G401 (cell line): Measurements from ENCODE around the gene TANC1. TPM values are rescaled to one million over a fixed set of nuclear protein-coding genes. Genes with fewer than 3 reads are reported as not detected.

Source experiments
- DNase-seq: peaks from one replicate; pipeline ENCODE4 v3.0.0-alpha.2; 2015; ENCODE audit warnings: low spot score
- in situ Hi-C: cut with HindIII; loops from 2 replicates; pipeline ENCODE4 v1.10.0; 2016; ENCODE audit warnings: low sequenced_read_pairs, mixed read lengths
- total RNA-seq: library from RNA; depleted of rRNA; stranded (reverse); fragments of >200 nt; shearing (Covaris generic); gene quantifications from 2 replicates; pipeline ENCODE4 v1.2.3, GENCODE V29; 2014

Gene TANC1
- total RNA-seq, 1 experiment from 2014 or later = 2.8 TPM

GRCh38 chr2:159073256-159073655, 104.8 kb downstream of the TANC1 start:
- no peak for DNase-seq
- in situ Hi-C loops = no loop called here

GRCh38 chr2:159074605-159075004, 106.2 kb downstream of the TANC1 start:
- no peak for DNase-seq
- in situ Hi-C loops = no loop called here

- no peak for DNase-seq
- in situ Hi-C loops = no loop called here
Measured at GRCh38 chr2:159075727-159076126, 107.3 kb downstream of the TANC1 start.

GRCh38 chr2:159076241-159076640, 107.8 kb downstream of the TANC1 start:
- DNase-seq = no peak
- in situ Hi-C loops = no loop called here

GRCh38 chr2:159077869-159078268, 109.4 kb downstream of the TANC1 start:
- no peak for DNase-seq
- in situ Hi-C loops = no loop called here

- DNase-seq = no peak
- in situ Hi-C loops = no loop called here
Measured at GRCh38 chr2:159078443-159078842, 110.0 kb downstream of the TANC1 start.

GRCh38 chr2:159080641-159081040, 112.2 kb downstream of the TANC1 start:
- peak; percentile 80 for DNase-seq
- in situ Hi-C loops = no loop called here

- in situ Hi-C loops = no loop called here
- DNase-seq = no peak
Measured at GRCh38 chr2:159082119-159082518, 113.7 kb downstream of the TANC1 start.

- in situ Hi-C loops = no loop called here
Measured at GRCh38 chr2:159084384-159085370, 116.2 kb downstream of the TANC1 start.

GRCh38 chr2:159086342-159086741, 117.9 kb downstream of the TANC1 start:
- peak; percentile 59 for DNase-seq
- in situ Hi-C loops = no loop called here

More at GRCh38 chr2:159084384-159085370, 116.2 kb downstream of the TANC1 start:
- no peak for DNase-seq

- in situ Hi-C loops = no loop called here
Measured at GRCh38 chr2:159086826-159087225, 118.4 kb downstream of the TANC1 start.

GRCh38 chr2:159088906-159089305, 120.5 kb downstream of the TANC1 start:
- in situ Hi-C loops = no loop called here
- DNase-seq = no peak

More at GRCh38 chr2:159086826-159087225, 118.4 kb downstream of the TANC1 start:
- no peak for DNase-seq

GRCh38 chr2:159089543-159089942, 121.1 kb downstream of the TANC1 start:
- in situ Hi-C loops = no loop called here

GRCh38 chr2:159090514-159091201, 122.2 kb downstream of the TANC1 start:
- in situ Hi-C loops = no loop called here
- peak; percentile 96 for DNase-seq

More at GRCh38 chr2:159089543-159089942, 121.1 kb downstream of the TANC1 start:
- peak; percentile 88 for DNase-seq

GRCh38 chr2:159091381-159091780, 122.9 kb downstream of the TANC1 start:
- DNase-seq = no peak
- in situ Hi-C loops = no loop called here

GRCh38 chr2:159091976-159092375, 123.5 kb downstream of the TANC1 start:
- in situ Hi-C loops = no loop called here
- no peak for DNase-seq

GRCh38 chr2:159093497-159093896, 125.1 kb downstream of the TANC1 start:
- in situ Hi-C loops = no loop called here
- DNase-seq = no peak

- in situ Hi-C loops = no loop called here
Measured at GRCh38 chr2:159094173-159094737, 125.8 kb downstream of the TANC1 start.

GRCh38 chr2:159095813-159096212, 127.4 kb downstream of the TANC1 start:
- in situ Hi-C loops = no loop called here
- no peak for DNase-seq

More at GRCh38 chr2:159094173-159094737, 125.8 kb downstream of the TANC1 start:
- DNase-seq = peak; percentile 52
